Calu3 (cell line): ENCODE results near the gene EHD2. TPM values are rescaled to one million over a fixed set of nuclear protein-coding genes. Genes with fewer than 3 reads are reported as not detected.

Experiments used
- BruUV-seq: library from RNA; stranded (reverse); fragments of 400-500 nt; replicated peaks from 2 replicates; lab custom pipeline; 2021; lab: Mats Ljungman, UMichigan
- CTCF ChIA-PET: fragments of 300-600 bp; sonication (Branson Sonifier 250); formaldehyde crosslinking; loops from one replicate; lab custom pipeline; 2022; ENCODE audit warnings: antibody characterized with exemption; lab: Charles Lee
- DNase-seq: peaks from one replicate; pipeline ENCODE4 v3.0.0; 2022
- H3K27ac Mint-ChIP-seq: one replicate; pipeline ENCODE4 v1.8.0; 2022; ENCODE audit warnings: mixed read lengths; ENCODE audit not compliant: unreplicated experiment
- H3K27me3 Mint-ChIP-seq: one replicate; pipeline ENCODE4 v1.8.0; 2022; ENCODE audit warnings: mixed read lengths; ENCODE audit not compliant: unreplicated experiment
- H3K36me3 Mint-ChIP-seq: one replicate; pipeline ENCODE4 v1.8.0; 2022; ENCODE audit warnings: mild to moderate bottlenecking, moderate library complexity, mixed read lengths; ENCODE audit not compliant: insufficient read depth, unreplicated experiment
- H3K4me1 Mint-ChIP-seq: one replicate; pipeline ENCODE4 v1.8.0; 2022; ENCODE audit warnings: mild to moderate bottlenecking, low read depth, mixed read lengths; ENCODE audit not compliant: unreplicated experiment
- H3K4me3 Mint-ChIP-seq: one replicate; pipeline ENCODE4 v1.8.0; 2022; ENCODE audit warnings: mild to moderate bottlenecking, low read depth, moderate library complexity, mixed read lengths; ENCODE audit not compliant: unreplicated experiment
- H3K9me3 Mint-ChIP-seq: one replicate; pipeline ENCODE4 v1.8.0; 2022; ENCODE audit warnings: low read depth, mixed read lengths; ENCODE audit not compliant: unreplicated experiment
- intact Hi-C: fragments of 100-400 bp; cut with micrococcal nuclease; formaldehyde crosslinking; loops from one replicate; pipeline ENCODE4 v1.10.0; 2022; ENCODE audit not compliant: unreplicated experiment
- total RNA-seq: library from RNA; stranded (reverse); gene quantifications from 2 replicates; pipeline ENCODE4 v1.2.3, GENCODE V29; 2022
- TF ChIP-seq, protein P1 (sequence below): fragments of 200-600 bp; IDR thresholded peaks from one replicate; pipeline ENCODE4 v1.8.0; 2022; ENCODE audit warnings: antibody characterized with exemption; ENCODE audit not compliant: unreplicated experiment

The EHD2 gene
- total RNA-seq, 1 experiment from 2014 or later = 52.3 TPM

DNA sequence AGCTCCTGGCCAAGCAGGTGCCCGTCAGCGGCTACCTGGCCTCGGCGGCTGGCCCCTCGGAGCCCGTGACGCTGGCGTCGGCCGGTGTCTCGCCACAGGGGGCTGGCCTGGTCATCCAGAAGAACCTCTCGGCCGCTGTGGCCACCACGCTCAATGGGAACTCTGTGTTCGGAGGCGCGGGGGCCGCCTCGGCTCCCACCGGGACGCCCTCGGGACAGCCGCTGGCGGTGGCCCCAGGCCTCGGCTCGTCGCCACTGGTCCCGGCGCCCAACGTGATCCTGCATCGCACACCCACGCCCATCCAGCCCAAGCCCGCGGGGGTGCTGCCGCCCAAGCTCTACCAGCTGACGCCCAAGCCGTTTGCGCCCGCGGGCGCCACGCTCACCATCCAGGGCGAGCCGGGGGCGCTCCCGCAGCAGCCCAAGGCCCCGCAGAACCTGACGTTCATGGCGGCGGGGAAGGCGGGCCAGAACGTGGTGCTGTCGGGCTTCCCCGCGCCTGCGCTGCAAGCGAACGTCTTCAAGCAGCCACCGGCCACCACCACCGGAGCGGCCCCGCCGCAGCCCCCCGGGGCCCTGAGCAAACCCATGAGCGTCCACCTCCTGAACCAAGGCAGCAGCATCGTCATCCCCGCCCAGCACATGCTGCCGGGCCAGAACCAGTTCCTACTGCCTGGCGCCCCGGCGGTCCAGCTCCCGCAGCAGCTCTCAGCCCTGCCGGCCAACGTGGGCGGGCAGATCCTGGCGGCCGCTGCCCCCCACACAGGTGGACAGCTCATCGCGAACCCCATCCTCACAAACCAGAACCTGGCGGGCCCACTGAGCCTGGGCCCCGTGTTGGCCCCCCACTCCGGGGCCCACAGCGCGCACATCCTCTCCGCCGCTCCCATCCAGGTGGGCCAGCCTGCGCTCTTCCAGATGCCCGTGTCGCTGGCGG, 33.0 kb upstream of the EHD2 start:
- H3K36me3 Mint-ChIP-seq = peaks cover 16% of the 10 kb centered on the region
- BruUV-seq = no TSS peak
- H3K27ac Mint-ChIP-seq = no peak overlapping the region

DNA sequence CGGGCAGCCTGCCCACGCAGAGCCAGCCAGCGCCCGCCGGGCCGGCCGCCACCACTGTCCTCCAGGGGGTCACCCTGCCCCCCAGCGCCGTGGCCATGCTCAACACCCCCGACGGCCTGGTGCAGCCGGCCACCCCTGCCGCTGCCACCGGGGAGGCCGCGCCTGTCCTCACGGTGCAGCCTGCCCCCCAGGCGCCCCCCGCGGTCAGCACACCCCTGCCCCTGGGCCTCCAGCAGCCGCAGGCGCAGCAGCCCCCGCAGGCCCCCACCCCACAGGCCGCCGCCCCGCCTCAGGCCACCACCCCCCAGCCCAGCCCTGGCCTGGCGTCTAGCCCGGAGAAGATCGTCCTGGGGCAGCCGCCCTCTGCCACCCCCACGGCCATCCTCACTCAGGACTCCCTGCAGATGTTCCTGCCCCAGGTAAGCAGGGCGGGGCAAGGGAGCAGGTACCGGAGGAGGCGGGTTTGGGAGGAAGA, 32.3 kb upstream of the EHD2 start:
- TF ChIP-seq, protein P1, sequence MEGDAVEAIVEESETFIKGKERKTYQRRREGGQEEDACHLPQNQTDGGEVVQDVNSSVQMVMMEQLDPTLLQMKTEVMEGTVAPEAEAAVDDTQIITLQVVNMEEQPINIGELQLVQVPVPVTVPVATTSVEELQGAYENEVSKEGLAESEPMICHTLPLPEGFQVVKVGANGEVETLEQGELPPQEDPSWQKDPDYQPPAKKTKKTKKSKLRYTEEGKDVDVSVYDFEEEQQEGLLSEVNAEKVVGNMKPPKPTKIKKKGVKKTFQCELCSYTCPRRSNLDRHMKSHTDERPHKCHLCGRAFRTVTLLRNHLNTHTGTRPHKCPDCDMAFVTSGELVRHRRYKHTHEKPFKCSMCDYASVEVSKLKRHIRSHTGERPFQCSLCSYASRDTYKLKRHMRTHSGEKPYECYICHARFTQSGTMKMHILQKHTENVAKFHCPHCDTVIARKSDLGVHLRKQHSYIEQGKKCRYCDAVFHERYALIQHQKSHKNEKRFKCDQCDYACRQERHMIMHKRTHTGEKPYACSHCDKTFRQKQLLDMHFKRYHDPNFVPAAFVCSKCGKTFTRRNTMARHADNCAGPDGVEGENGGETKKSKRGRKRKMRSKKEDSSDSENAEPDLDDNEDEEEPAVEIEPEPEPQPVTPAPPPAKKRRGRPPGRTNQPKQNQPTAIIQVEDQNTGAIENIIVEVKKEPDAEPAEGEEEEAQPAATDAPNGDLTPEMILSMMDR = no peak
- DNase-seq = no peak
- intact Hi-C loops = no loop called here
- H3K4me3 Mint-ChIP-seq = no peak overlapping the region
- no peaks in the 10 kb centered on the region for H3K9me3 Mint-ChIP-seq
- H3K4me1 Mint-ChIP-seq = no peaks in the 10 kb centered on the region
- no peaks in the 10 kb centered on the region for H3K27me3 Mint-ChIP-seq
- no peak overlapping the region for H3K27ac Mint-ChIP-seq
- CTCF ChIA-PET = no interaction called here
- no TSS peak for BruUV-seq
- peaks cover 17% of the 10 kb centered on the region for H3K36me3 Mint-ChIP-seq

More for the DNA sequence above, 33.0 kb upstream of the EHD2 start:
- Mint-ChIP-seq H3K9me3 (no peaks in the 10 kb centered on the region), H3K4me3 (no peak overlapping the region), H3K4me1 (no peaks in the 10 kb centered on the region), H3K27me3 (no peaks in the 10 kb centered on the region)
- intact Hi-C loops = no loop called here
- TF ChIP-seq, protein P1 = no peak
- no peak for DNase-seq
- CTCF ChIA-PET = no interaction called here

DNA sequence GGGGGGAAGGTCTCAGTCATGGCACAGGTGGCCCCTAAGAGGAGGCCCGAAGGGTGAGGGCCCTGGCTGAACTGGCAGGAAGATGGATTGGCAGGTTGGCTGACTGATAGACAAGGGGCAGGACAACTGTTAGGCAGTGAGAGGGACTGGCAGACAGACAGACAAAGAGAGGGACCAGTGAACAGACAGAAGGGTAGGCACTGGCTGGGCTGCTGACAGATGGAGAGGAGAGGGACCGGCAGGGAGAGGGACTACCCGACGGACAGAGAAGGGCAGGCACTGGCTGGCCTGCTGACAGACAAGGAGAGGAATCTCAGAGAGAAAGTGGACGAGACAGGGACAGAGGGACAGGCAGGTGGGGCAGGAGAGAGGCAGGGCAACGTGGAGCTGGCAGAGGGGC, 31.8 kb upstream of the EHD2 start:
- H3K27ac Mint-ChIP-seq = no peak overlapping the region

DNA sequence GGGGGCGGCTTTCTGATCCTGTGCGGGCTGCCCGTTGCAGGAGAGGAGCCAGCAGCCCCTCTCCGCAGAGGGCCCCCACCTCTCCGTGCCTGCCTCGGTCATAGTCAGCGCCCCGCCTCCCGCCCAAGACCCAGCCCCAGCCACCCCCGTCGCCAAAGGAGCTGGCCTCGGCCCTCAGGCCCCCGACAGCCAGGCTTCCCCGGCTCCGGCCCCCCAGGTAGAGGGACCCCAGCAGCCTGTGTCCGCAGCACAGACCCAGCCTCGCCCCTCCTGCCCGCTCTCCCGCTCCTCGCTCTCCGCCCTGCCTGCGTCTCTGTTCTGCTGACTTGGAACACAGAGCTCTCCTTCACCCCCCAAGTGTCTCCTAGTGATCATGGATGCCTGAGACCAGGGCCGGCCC, 31.3 kb upstream of the EHD2 start:
- Mint-ChIP-seq H3K4me3 (no peak overlapping the region), H3K27me3 (no peaks in the 10 kb centered on the region), H3K27ac (no peak overlapping the region), H3K9me3 (no peaks in the 10 kb centered on the region), H3K36me3 (peaks cover 17% of the 10 kb centered on the region), H3K4me1 (no peaks in the 10 kb centered on the region)
- CTCF ChIA-PET = no interaction called here
- no peak for DNase-seq
- BruUV-seq = no TSS peak
- intact Hi-C loops = no loop called here
- TF ChIP-seq, protein P1 = no peak

More for the DNA sequence above, 31.8 kb upstream of the EHD2 start:
- no peaks in the 10 kb centered on the region for H3K27me3 Mint-ChIP-seq
- intact Hi-C loops = no loop called here
- no peaks in the 10 kb centered on the region for H3K4me1 Mint-ChIP-seq
- H3K4me3 Mint-ChIP-seq = no peak overlapping the region
- H3K9me3 Mint-ChIP-seq = no peaks in the 10 kb centered on the region
- CTCF ChIA-PET = no interaction called here
- TF ChIP-seq, protein P1 = no peak
- no peak for DNase-seq
- peaks cover 17% of the 10 kb centered on the region for H3K36me3 Mint-ChIP-seq
- BruUV-seq = no TSS peak
